Right lobe of liver (tissue), 6 donors: ENCODE data around the gene NAALADL2. TPM values are rescaled to one million over a fixed set of nuclear protein-coding genes. Genes with fewer than 3 reads are reported as not detected.

Source experiments
- ATAC-seq, 4 donors: fragments of 200-7000 bp; cut with Tn5 transposase; one replicate each; pipeline ENCODE4 v1.9.1; 2020; ENCODE audit warnings: mild to moderate bottlenecking in 4 of 4, moderate library complexity in 4 of 4
- DNase-seq, 3 donors: peaks; one replicate each; pipeline ENCODE4 v3.0.0-alpha.2; 2020
- H3K27ac ChIP-seq, 3 donors: fragments of 200-600 bp; one replicate each; pipeline ENCODE4 v1.8.0; 2022
- H3K27me3 ChIP-seq, 2 donors: fragments of 200-600 bp; one replicate each; pipeline ENCODE4 v1.8.0; 2022
- H3K36me3 ChIP-seq, 4 donors: fragments of 200-600 bp; sonication (generic) in 1 of 4; one replicate each; pipeline versions ENCODE4 v1.5.1 to v1.8.0; 2017 to 2022; ENCODE audit warnings: control low read depth in 1 of 4
- H3K4me1 ChIP-seq, 4 donors: fragments of 200-600 bp; sonication (generic) in 1 of 4; one replicate each; pipeline versions ENCODE4 v1.5.1 to v1.8.0; 2017 to 2022; ENCODE audit warnings: control low read depth in 1 of 4
- H3K4me3 ChIP-seq, 3 donors: fragments of 200-600 bp; one replicate each; pipeline ENCODE4 v1.8.0; 2022
- H3K9me3 ChIP-seq, 4 donors: fragments of 200-600 bp; sonication (generic) in 1 of 4; one replicate each; pipeline versions ENCODE4 v1.5.1 to v1.8.0; 2017 to 2022; ENCODE audit warnings: control low read depth in 1 of 4
- POLR2A ChIP-seq: fragments of 450-650 bp; IDR thresholded peaks from one replicate; pipeline ENCODE4 v1.6.1; 2017; ENCODE audit warnings: antibody characterized with exemption, mild to moderate bottlenecking
- WGBS: methylation state at CpG from one replicate; pipeline ENCODE4 v1.1.6; 2018; ENCODE audit warnings: low coverage, low lambda C conversion rate; ENCODE audit not compliant: insufficient coverage; ENCODE audit errors: missing lambda C conversion rate; 5-methylcytosine and 5-hydroxymethylcytosine counted together
- intact Hi-C, 2 donors: fragments of 100-400 bp; cut with DNase I; formaldehyde crosslinking; loops; one replicate each; pipeline versions ENCODE4 v1.11.2 to v1.14.1; 2022
- total RNA-seq, 6 experiments: library from RNA; depleted of rRNA in 2 of 6; stranded (reverse); fragments of >200 nt in 2 of 6; fragmentation: NEBNext Ultra II Directional in 3 of 6; extraction: Animal tissue kit (Norgen Biotek cat#: 25700) in 3 of 6; gene quantifications; one replicate each; pipeline versions ENCODE4 v1.1.0 to v1.2.4, GENCODE V29; 2016 to 2023
- TF ChIP-seq, protein P1 (sequence below), 4 donors: fragments of 200-600 bp in 3 of 4; fragments of 450-650 bp in 1 of 4; IDR thresholded peaks; one replicate each; pipeline versions ENCODE4 v1.5.1 to v1.8.0; 2016 to 2022; ENCODE audit warnings: antibody characterized with exemption in 4 of 4, mild to moderate bottlenecking in 2 of 4
- donor health status: DM: no; HTN: yes; CAD: no.
- donor health status: DM: no; HTN: no; CAD: no.
- donor health status: DM: no; HTN: no; CAD: no.
- donor health status: DM: no; HTN: yes; CAD: no.
- donor health status: DM: no; HTN: yes; CAD: no.

NAALADL2 gene
- total RNA-seq, 6 experiments from 2014 or later = 0.86 to 4.9 (median 3.2) TPM

GRCh38 chr3:175374705-175375104 lies 515.6 kb downstream of the NAALADL2 start:
- H3K9me3 ChIP-seq = no peaks in the 10 kb centered on the region
- TF ChIP-seq, protein P1, sequence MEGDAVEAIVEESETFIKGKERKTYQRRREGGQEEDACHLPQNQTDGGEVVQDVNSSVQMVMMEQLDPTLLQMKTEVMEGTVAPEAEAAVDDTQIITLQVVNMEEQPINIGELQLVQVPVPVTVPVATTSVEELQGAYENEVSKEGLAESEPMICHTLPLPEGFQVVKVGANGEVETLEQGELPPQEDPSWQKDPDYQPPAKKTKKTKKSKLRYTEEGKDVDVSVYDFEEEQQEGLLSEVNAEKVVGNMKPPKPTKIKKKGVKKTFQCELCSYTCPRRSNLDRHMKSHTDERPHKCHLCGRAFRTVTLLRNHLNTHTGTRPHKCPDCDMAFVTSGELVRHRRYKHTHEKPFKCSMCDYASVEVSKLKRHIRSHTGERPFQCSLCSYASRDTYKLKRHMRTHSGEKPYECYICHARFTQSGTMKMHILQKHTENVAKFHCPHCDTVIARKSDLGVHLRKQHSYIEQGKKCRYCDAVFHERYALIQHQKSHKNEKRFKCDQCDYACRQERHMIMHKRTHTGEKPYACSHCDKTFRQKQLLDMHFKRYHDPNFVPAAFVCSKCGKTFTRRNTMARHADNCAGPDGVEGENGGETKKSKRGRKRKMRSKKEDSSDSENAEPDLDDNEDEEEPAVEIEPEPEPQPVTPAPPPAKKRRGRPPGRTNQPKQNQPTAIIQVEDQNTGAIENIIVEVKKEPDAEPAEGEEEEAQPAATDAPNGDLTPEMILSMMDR (IDR thresholded peaks at IDR 0.05) = no peak
- TF ChIP-seq POLR2A = no peak
- H3K27ac ChIP-seq = no peak overlapping the region
- ATAC-seq (no peak), DNase-seq (no peak)
- H3K4me3 ChIP-seq = no peak overlapping the region
- H3K36me3 ChIP-seq = no peaks in the 10 kb centered on the region
- H3K27me3 ChIP-seq = no peaks in the 10 kb centered on the region
- WGBS = 79% methylated on average over 1 of the region's 1 CpG
- no peaks in the 10 kb centered on the region for H3K4me1 ChIP-seq
- intact Hi-C loops = no loop called here

DNA sequence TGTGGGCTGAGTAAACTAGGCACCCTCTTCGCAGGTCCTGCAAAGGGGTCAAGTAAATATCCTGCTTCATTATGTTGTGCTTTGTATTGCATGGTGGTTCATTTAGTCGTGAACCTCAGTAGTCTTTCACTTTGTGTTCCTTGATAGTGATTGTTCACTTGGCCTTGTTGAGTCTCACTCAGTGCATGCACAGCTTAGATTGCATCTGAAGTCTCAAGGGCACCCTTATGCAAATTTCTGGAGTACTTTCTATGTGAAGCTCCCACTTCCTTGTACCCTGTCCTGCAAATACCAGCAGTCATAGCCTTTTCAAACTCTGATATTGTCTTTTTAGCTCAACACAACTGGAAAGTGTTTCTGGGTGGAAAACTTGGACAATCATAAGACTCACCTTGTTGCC lies 519.2 kb downstream of the NAALADL2 start:
- WGBS = 63% methylated on average over 1 of the region's 2 CpGs
- Histone ChIP-seq H3K36me3 (no peaks in the 10 kb centered on the region), H3K27me3 (no peaks in the 10 kb centered on the region), H3K4me3 (no peak overlapping the region), H3K9me3 (no peaks in the 10 kb centered on the region), H3K27ac (no peak overlapping the region), H3K4me1 (no peaks in the 10 kb centered on the region)
- ATAC-seq = no peak
- TF ChIP-seq POLR2A = no peak
- TF ChIP-seq, protein P1 (IDR thresholded peaks at IDR 0.05) = no peak
- no peak for DNase-seq
- intact Hi-C loops = no loop called here

- no peak for TF ChIP-seq POLR2A
- TF ChIP-seq, protein P1 (IDR thresholded peaks at IDR 0.05) = no peak
- WGBS = 89% methylated on average over 4 of the region's 4 CpGs
- DNase-seq (no peak), ATAC-seq (no peak)
- Histone ChIP-seq H3K9me3 (no peaks in the 10 kb centered on the region), H3K27ac (no peak overlapping the region), H3K4me1 (no peaks in the 10 kb centered on the region), H3K27me3 (no peaks in the 10 kb centered on the region), H3K4me3 (no peak overlapping the region), H3K36me3 (no peaks in the 10 kb centered on the region)
- intact Hi-C loops = no loop called here
These were observed 522.6 kb downstream of the NAALADL2 start for GRCh38 chr3:175381685-175382084.

GRCh38 chr3:175383371-175383770 lies 524.2 kb downstream of the NAALADL2 start:
- no peaks in the 10 kb centered on the region for H3K4me1 ChIP-seq
- no peaks in the 10 kb centered on the region for H3K36me3 ChIP-seq
- ATAC-seq (no peak), DNase-seq (no peak)
- intact Hi-C loops = no loop called here
- no peaks in the 10 kb centered on the region for H3K9me3 ChIP-seq
- 92% methylated on average over 1 of the region's 1 CpG for WGBS
- no peaks in the 10 kb centered on the region for H3K27me3 ChIP-seq
- no peak overlapping the region for H3K27ac ChIP-seq
- no peak for TF ChIP-seq POLR2A
- TF ChIP-seq, protein P1 (IDR thresholded peaks at IDR 0.05) = no peak
- H3K4me3 ChIP-seq = no peak overlapping the region

- H3K4me1 ChIP-seq = no peaks in the 10 kb centered on the region
- DNase-seq = no peak
- no peak for ATAC-seq
- intact Hi-C loops = no loop called here
- 82% methylated on average over 3 of the region's 3 CpGs for WGBS
- TF ChIP-seq, protein P1 (IDR thresholded peaks at IDR 0.05) = no peak
- TF ChIP-seq POLR2A = no peak
- H3K27me3 ChIP-seq = no peaks in the 10 kb centered on the region
- no peak overlapping the region for H3K27ac ChIP-seq
- no peaks in the 10 kb centered on the region for H3K36me3 ChIP-seq
- no peaks in the 10 kb centered on the region for H3K9me3 ChIP-seq
- H3K4me3 ChIP-seq = no peak overlapping the region
These were observed 524.7 kb downstream of the NAALADL2 start for GRCh38 chr3:175383813-175384212.
